Upper lobe of right lung (tissue), 1 donor: Measurements from ENCODE around the gene SF3B2. TPM values are rescaled to one million over a fixed set of nuclear protein-coding genes. Genes with fewer than 3 reads are reported as not detected.

ENCODE experiments used
- ATAC-seq: fragments of 200-7000 bp; cut with Tn5 transposase; one replicate; pipeline ENCODE4 v1.9.1; 2020; ENCODE audit warnings: mild to moderate bottlenecking, moderate library complexity
- DNase-seq: peaks from one replicate; pipeline ENCODE4 v3.0.0-alpha.2; 2020
- H3K27ac ChIP-seq: fragments of 200-600 bp; one replicate; pipeline ENCODE4 v1.8.0; 2022
- H3K27me3 ChIP-seq: fragments of 200-600 bp; one replicate; pipeline ENCODE4 v1.8.0; 2022; ENCODE audit warnings: mild to moderate bottlenecking
- H3K36me3 ChIP-seq: fragments of 200-600 bp; one replicate; pipeline ENCODE4 v1.8.0; 2022
- H3K4me1 ChIP-seq: fragments of 200-600 bp; one replicate; pipeline ENCODE4 v1.8.0; 2022
- H3K4me3 ChIP-seq: fragments of 200-600 bp; one replicate; pipeline ENCODE4 v1.8.0; 2022; ENCODE audit warnings: mild to moderate bottlenecking
- H3K9me3 ChIP-seq: fragments of 200-600 bp; one replicate; pipeline ENCODE4 v1.8.0; 2022
- intact Hi-C: fragments of 100-400 bp; cut with DNase I; formaldehyde crosslinking; loops from one replicate; pipeline ENCODE4 v1.11.0; 2022
- total RNA-seq: library from RNA; stranded (reverse); fragmentation: NEBNext Ultra II Directional; extraction: Animal tissue kit (Norgen Biotek cat#: 25700); gene quantifications from one replicate; pipeline ENCODE4 v1.2.1, GENCODE V29; 2021
- TF ChIP-seq, protein P1 (sequence below): fragments of 200-600 bp; IDR thresholded peaks from one replicate; pipeline ENCODE4 v1.8.0; 2022; ENCODE audit warnings: antibody characterized with exemption
- donor health status: DM: no; HTN: yes; CAD: no; lungs with severe emphysema.

Gene SF3B2
- total RNA-seq, 1 donor from 2014 or later: 149 TPM

- H3K36me3 ChIP-seq: peaks cover 76% of the 10 kb centered on the region
- TF ChIP-seq, protein P1, sequence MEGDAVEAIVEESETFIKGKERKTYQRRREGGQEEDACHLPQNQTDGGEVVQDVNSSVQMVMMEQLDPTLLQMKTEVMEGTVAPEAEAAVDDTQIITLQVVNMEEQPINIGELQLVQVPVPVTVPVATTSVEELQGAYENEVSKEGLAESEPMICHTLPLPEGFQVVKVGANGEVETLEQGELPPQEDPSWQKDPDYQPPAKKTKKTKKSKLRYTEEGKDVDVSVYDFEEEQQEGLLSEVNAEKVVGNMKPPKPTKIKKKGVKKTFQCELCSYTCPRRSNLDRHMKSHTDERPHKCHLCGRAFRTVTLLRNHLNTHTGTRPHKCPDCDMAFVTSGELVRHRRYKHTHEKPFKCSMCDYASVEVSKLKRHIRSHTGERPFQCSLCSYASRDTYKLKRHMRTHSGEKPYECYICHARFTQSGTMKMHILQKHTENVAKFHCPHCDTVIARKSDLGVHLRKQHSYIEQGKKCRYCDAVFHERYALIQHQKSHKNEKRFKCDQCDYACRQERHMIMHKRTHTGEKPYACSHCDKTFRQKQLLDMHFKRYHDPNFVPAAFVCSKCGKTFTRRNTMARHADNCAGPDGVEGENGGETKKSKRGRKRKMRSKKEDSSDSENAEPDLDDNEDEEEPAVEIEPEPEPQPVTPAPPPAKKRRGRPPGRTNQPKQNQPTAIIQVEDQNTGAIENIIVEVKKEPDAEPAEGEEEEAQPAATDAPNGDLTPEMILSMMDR: no peak
- no peaks in the 10 kb centered on the region for H3K9me3 ChIP-seq
- ATAC-seq: no peak
- no peak overlapping the region for H3K27ac ChIP-seq
- no peak overlapping the region for H3K4me3 ChIP-seq
- peaks cover 11% of the 10 kb centered on the region for H3K4me1 ChIP-seq
- no peak for DNase-seq
- no peaks in the 10 kb centered on the region for H3K27me3 ChIP-seq
- intact Hi-C loops: no loop called here
Observed at GRCh38 chr11:66056501-66056900, 4.3 kb downstream of the SF3B2 start.

DNA sequence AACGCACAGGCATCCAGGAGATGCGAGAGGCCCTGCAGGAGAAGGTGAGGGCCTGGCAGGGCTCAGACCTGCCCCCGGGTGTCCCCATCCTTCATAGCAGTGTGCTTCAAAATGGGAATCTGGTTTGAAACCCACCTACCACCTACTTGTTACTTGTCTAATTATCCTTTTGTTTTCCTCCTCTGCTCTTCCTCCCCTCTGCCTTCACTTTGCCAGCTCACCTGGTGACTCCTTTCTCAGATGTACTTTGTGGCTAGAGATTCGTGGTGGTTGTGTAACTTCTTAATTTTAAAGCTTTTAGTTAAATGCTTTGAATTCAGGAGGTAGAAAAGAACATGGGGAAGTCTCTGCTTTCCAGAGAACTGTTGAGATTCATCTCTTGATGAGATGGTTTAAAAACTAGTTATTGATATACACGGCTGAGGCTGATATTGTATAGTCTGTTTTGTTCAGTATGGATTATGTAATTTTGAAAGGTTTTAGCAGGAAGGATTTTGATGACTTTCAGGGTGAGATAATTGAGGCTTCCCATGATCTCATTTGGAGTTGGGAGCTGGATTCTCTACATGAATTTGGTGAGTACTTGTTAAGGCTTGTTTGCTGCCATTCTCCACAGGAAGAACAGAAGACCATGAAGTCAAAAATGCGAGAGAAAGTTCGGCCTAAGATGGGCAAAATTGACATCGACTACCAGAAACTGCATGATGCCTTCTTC is 8.0 kb downstream of the SF3B2 start:
- Histone ChIP-seq H3K27ac (no peak overlapping the region), H3K4me3 (no peak overlapping the region), H3K27me3 (no peaks in the 10 kb centered on the region), H3K4me1 (no peaks in the 10 kb centered on the region), H3K9me3 (no peaks in the 10 kb centered on the region), H3K36me3 (peaks cover 100% of the 10 kb centered on the region)
- DNase-seq (no peak), ATAC-seq (no peak)
- intact Hi-C loops: loop anchor here (10.0 kb wide), 1 partner anchor 75 kb away; no protein-coding TSS in a partner anchor
- TF ChIP-seq, protein P1: no peak

- no peak for ATAC-seq
- TF ChIP-seq, protein P1: no peak
- intact Hi-C loops: loop anchor here (10.0 kb wide), 1 partner anchor 74 kb away; no protein-coding TSS in a partner anchor
- Histone ChIP-seq H3K27me3 (no peaks in the 10 kb centered on the region), H3K9me3 (no peaks in the 10 kb centered on the region), H3K27ac (no peak overlapping the region), H3K4me3 (no peak overlapping the region), H3K4me1 (no peaks in the 10 kb centered on the region), H3K36me3 (peaks cover 99% of the 10 kb centered on the region)
- no peak for DNase-seq
Observed at GRCh38 chr11:66061268-66061667, 9.1 kb downstream of the SF3B2 start.

DNA sequence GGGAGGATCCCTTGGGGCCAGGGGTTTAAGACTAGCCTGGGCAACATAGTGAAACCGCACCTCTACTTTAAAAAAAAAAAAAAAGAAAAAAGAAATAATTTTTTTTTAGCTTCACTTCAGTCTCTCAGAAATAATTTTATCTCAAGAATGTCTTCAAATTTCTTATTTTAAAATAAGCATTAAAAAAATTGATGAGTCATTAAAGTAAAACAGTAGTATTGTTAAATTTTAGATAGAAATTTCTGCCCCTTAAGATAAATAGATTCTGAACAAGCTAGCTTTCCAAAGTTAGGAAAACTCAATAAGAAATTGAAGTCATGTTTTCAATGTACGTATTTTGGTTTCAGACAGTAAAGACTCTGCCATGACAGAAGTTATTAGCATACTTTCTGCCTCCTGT is 10.2 kb downstream of the SF3B2 start:
- H3K9me3 ChIP-seq: no peaks in the 10 kb centered on the region
- peaks cover 99% of the 10 kb centered on the region for H3K36me3 ChIP-seq
- intact Hi-C loops: loop anchor here (10.0 kb wide), 1 partner anchor 72 kb away; no protein-coding TSS in a partner anchor
- H3K27me3 ChIP-seq: no peaks in the 10 kb centered on the region
- ATAC-seq (no peak), DNase-seq (no peak)
- H3K4me1 ChIP-seq: no peaks in the 10 kb centered on the region
- no peak overlapping the region for H3K4me3 ChIP-seq
- TF ChIP-seq, protein P1: no peak
- H3K27ac ChIP-seq: no peak overlapping the region

DNA sequence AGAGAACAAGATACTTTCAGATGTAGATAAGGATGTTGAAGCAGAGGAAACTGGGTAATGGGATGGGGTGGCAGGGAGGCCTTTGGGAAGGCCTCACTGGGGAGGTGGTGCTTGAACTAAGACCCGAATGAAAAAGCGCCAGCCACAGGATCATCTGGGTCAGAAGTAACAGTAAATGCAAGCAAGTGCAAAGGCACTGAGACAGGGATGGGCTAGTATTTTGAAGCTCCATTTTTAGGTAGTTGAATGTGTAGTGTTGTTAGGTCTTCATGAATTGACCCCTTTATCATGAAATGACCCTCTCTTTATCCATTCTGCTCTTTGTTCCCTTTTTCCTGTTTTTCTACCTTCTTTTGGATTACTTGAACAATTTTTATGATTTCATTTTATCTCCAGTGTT is 11.7 kb downstream of the SF3B2 start:
- ATAC-seq: no peak

More for the DNA sequence above, 11.7 kb downstream of the SF3B2 start:
- Histone ChIP-seq H3K4me1 (peaks cover 12% of the 10 kb centered on the region), H3K27ac (no peak overlapping the region), H3K4me3 (no peak overlapping the region), H3K9me3 (no peaks in the 10 kb centered on the region), H3K36me3 (peaks cover 99% of the 10 kb centered on the region), H3K27me3 (no peaks in the 10 kb centered on the region)
- intact Hi-C loops: loop anchor here (10.0 kb wide), 1 partner anchor 71 kb away; no protein-coding TSS in a partner anchor
- DNase-seq: no peak
- TF ChIP-seq, protein P1: no peak
